ENCODE measurements around the gene SHISA7. TPM values are rescaled to one million over a fixed set of nuclear protein-coding genes. Genes with fewer than 3 reads are reported as not detected.
"Not testable (repeated sequence)": the region's sequence is repeated elsewhere in the genome, so short reads cannot be mapped to it uniquely, and the experiment has no call there.

The SHISA7 gene
- total and polyA plus RNA-seq, 8 donors, result not detected

DNA sequence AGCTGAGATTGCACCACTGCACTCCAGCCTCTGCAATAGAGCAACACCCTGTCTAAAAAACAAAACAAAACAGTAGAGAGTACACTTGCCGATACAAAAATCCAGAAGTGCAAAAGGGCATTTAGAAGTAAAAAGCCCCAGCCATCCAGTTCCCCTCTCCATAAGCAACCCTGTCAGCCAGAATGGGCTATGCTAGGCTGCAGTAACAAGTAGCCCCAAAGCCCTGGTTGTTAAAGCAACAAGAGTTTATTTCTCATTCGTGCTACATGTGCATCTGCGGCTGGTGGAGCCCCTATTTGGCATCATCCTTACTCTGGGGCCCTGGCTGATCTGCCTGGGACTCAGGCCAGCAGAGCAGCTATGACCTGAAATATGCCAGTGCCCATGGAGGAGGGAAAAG is 18.6 kb downstream of the SHISA7 start:
- 67 to 86% (median 70%) methylated on average over 3 of the region's 3 CpGs for WGBS, 5 donors
- no peak for DNase-seq
- no peaks in the 10 kb centered on the region for H3K9me3 ChIP-seq
- no peaks in the 10 kb centered on the region for H3K36me3 ChIP-seq
- H3K27me3 ChIP-seq, result peaks cover 4 to 61% (median 12%) of the 10 kb centered on the region in 3 donors
- H3K4me1 ChIP-seq, result no peaks in the 10 kb centered on the region
- intact Hi-C loops (cut with DNase I; ENCODE audit: low total_unique reads), result no loop called here
- TF ChIP-seq POLR2AphosphoS5 (IDR thresholded peaks at IDR 0.05), result no peak
- no peak for TF ChIP-seq EP300 (IDR thresholded peaks at IDR 0.05)
- H3K27ac ChIP-seq, result no peak overlapping the region
- no peak overlapping the region for H3K4me3 ChIP-seq

DNA sequence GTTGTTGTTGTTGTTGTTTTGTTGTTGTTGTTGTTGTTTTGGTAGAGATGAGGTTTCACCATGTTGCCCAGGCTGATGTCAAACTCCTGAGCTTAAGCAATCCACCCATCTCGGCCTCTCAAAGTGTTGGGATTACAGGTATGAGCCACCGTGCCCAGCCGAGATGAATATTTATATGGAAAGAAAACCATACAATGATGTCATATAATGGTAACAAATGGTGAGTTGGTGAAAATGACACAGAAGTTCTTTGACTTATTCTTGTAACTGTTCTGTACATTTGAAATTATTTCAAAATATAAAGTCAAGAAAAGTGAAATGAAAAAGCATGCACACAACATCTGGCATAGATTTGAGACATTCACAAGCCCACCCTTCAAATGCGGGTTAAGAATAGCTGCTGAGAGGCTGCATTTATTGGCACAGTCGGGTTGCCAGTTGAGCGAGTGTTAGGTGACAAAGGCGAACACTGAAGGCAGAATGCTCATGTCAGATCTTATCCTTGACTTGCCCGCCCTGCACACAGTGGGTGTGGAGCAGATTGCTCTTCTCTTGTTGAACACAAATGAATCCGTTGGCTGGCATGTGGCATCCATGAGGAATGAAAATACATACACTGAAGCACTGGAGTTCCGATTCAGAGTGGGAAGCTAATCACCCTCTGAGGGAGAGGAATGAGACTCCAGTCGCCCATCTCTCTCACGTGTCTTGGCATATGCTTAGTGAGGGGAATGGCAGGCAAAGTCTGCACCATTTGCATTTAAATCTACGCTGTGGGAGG is 19.7 kb downstream of the SHISA7 start:
- H3K27ac ChIP-seq, result no peak overlapping the region
- peaks cover 0 to 61% (median 12%) of the 10 kb centered on the region in 3 donors for H3K27me3 ChIP-seq
- intact Hi-C loops (cut with DNase I; ENCODE audit: low total_unique reads), result no loop called here
- no peak overlapping the region for H3K4me3 ChIP-seq
- no peaks in the 10 kb centered on the region for H3K36me3 ChIP-seq
- TF ChIP-seq EP300 (IDR thresholded peaks at IDR 0.05) (no peak), POLR2AphosphoS5 (IDR thresholded peaks at IDR 0.05) (no peak), POLR2A (IDR thresholded peaks at IDR 0.05) (no peak)
- TF ChIP-seq, protein P1, sequence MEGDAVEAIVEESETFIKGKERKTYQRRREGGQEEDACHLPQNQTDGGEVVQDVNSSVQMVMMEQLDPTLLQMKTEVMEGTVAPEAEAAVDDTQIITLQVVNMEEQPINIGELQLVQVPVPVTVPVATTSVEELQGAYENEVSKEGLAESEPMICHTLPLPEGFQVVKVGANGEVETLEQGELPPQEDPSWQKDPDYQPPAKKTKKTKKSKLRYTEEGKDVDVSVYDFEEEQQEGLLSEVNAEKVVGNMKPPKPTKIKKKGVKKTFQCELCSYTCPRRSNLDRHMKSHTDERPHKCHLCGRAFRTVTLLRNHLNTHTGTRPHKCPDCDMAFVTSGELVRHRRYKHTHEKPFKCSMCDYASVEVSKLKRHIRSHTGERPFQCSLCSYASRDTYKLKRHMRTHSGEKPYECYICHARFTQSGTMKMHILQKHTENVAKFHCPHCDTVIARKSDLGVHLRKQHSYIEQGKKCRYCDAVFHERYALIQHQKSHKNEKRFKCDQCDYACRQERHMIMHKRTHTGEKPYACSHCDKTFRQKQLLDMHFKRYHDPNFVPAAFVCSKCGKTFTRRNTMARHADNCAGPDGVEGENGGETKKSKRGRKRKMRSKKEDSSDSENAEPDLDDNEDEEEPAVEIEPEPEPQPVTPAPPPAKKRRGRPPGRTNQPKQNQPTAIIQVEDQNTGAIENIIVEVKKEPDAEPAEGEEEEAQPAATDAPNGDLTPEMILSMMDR (IDR thresholded peaks at IDR 0.05), result no peak
- WGBS, 5 donors, result 65 to 75% (median 71%) methylated on average over 13 of the region's 13 CpGs
- DNase-seq, result no peak
- no peaks in the 10 kb centered on the region for H3K9me3 ChIP-seq
- H3K4me1 ChIP-seq, result no peaks in the 10 kb centered on the region

DNA sequence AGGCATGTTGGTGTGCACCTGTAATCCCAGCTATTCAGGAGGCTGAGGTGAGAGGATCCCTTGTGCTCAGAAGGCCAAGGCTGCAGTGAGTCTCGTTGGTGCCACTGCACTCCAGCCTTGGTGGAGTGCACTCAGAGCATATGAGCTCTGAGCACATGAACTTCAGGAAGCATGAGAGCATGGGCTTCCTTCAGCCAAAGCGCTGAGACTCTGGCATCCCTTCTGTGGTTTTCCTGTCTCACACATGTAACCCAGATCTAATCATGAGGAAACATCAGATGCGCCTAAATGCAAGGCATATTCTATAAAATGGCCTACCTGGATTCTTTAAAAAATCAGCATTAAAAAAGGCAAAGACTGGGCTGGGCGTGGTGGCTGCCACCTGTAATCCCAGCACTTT is 21.8 kb downstream of the SHISA7 start:
- H3K36me3 ChIP-seq; H3K4me1 ChIP-seq; H3K9me3 ChIP-seq; H3K4me3 ChIP-seq; H3K27ac ChIP-seq; intact Hi-C loops (cut with DNase I; ENCODE audit: low total_unique reads); DNase-seq: not testable (repeated sequence)
- peaks cover 0 to 48% (median 12%) of the 10 kb centered on the region in 3 donors for H3K27me3 ChIP-seq
- 45 to 68% (median 59%) methylated on average over 3 to 4 of the region's 4 CpGs for WGBS, 5 donors

DNA sequence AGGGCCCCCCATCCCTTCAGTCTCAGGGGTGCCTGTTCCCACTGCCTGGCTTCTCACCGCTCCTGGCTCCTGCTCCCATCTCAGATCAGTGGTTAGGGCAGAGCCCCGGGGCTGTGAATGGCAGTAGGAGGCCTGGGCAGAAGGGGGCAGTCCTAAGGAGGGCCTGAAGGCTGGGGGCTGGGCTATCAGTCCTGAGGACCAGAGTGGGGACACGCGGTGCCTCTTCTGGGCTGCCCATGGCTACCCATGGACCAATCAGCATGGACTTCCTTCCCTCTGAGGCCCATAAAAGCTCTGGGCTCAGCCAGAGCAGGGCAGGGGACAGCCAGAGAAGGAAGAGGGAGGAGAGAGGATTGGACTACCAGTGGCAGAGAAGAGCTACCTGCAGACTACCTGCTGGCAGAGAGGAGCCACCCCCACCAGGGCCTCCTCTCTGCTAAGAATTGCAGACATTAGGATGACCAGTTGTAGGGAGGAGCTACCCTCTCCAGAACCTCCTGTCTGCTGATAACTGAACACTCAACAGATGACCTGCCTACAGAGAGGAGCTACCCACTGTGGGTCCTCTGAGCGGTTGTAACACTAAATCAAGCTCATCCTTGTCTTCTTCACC is 23.4 kb downstream of the SHISA7 start:
- Histone ChIP-seq H3K27ac (no peak overlapping the region), H3K27me3 (peaks cover 0 to 38% (median 7%) of the 10 kb centered on the region in 3 donors), H3K9me3 (no peaks in the 10 kb centered on the region), H3K4me1 (no peaks in the 10 kb centered on the region), H3K36me3 (no peaks in the 10 kb centered on the region), H3K4me3 (no peak overlapping the region)
- 53 to 84% (median 70%) methylated on average over 3 to 5 of the region's 5 CpGs for WGBS, 5 donors
- TF ChIP-seq, protein P1 (IDR thresholded peaks at IDR 0.05), result no peak
- DNase-seq, result no peak
- intact Hi-C loops (cut with DNase I; ENCODE audit: low total_unique reads), result loop anchor here (5.0 to 10.0 kb wide), 2 partner anchors 115 to 277 kb away; no protein-coding TSS in a partner anchor

DNA sequence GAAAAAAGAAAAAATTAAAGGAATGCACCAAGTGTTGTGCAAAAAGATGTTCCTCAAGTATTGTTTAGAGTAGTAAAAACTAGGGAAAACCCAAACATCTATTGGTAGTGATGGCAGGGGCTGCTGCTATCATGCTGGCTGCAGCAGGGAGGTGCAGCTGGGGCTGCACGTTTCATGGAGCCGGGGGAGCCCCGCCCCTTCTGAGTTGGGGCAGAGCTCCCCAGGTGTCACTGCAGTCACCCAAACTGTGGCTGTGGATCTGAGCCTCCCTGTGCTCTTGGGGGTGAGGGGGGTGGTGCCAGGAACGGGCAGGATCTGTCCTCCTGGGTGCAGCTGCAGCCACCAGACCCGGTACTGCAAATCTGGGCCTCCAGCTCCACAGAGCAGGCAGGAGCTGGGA is 24.0 kb downstream of the SHISA7 start:
- intact Hi-C loops (cut with DNase I; ENCODE audit: low total_unique reads), result loop anchor here (5.0 to 10.0 kb wide), 2 partner anchors 114 to 277 kb away; no protein-coding TSS in a partner anchor
- Histone ChIP-seq H3K9me3 (no peaks in the 10 kb centered on the region), H3K36me3 (no peaks in the 10 kb centered on the region), H3K4me3 (no peak overlapping the region), H3K27ac (no peak overlapping the region), H3K27me3 (peaks cover 0 to 32% (median under 1%) of the 10 kb centered on the region in 3 donors), H3K4me1 (no peaks in the 10 kb centered on the region)
- TF ChIP-seq, protein P1 (IDR thresholded peaks at IDR 0.05), result no peak
- no peak for TF ChIP-seq POLR2A (IDR thresholded peaks at IDR 0.05)
- no peak for TF ChIP-seq EP300 (IDR thresholded peaks at IDR 0.05)
- no peak for TF ChIP-seq POLR2AphosphoS5 (IDR thresholded peaks at IDR 0.05)
- DNase-seq, result no peak
- WGBS, 5 donors, result 36 to 59% (median 52%) methylated on average over 4 to 5 of the region's 5 CpGs
